ENCODE data around the gene LARGE1.

DNA sequence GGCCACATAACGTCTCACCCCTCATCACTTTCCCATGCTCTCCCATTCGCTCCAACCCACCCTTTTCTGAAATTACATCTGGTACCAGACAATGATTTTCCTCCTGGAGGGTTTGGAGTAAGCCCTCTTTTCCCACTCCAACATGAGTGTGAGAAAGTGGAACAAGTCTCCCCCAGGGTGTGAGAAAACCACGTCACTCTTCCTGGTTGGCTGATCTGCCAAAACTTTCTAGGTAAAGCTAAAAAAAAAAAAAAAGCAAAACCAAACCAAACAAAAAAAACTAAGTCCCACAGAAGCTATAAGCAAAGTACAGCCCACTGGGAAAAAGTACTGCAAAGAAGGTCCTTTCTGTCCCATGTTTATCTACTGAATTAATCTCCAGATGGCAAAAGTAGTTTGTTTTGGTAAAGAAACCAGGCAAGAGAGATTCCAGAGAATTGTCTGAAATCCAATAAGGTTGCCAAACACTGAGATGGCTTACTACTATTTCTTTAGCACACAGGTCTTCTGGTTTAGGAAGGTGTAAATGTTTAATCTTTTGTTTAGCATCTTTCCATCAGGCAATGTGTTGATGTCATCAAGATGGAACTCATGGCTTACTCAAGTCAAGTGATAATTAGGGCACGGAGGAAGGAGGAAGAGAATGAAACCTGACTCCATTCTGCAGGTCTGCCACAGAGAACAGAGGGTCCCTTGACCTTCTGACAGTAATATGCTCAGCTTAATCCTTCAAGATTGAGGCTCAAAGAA lies 395.6 kb downstream of the LARGE1 start:
- TF ChIP-seq, protein P1, sequence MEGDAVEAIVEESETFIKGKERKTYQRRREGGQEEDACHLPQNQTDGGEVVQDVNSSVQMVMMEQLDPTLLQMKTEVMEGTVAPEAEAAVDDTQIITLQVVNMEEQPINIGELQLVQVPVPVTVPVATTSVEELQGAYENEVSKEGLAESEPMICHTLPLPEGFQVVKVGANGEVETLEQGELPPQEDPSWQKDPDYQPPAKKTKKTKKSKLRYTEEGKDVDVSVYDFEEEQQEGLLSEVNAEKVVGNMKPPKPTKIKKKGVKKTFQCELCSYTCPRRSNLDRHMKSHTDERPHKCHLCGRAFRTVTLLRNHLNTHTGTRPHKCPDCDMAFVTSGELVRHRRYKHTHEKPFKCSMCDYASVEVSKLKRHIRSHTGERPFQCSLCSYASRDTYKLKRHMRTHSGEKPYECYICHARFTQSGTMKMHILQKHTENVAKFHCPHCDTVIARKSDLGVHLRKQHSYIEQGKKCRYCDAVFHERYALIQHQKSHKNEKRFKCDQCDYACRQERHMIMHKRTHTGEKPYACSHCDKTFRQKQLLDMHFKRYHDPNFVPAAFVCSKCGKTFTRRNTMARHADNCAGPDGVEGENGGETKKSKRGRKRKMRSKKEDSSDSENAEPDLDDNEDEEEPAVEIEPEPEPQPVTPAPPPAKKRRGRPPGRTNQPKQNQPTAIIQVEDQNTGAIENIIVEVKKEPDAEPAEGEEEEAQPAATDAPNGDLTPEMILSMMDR (IDR thresholded peaks at IDR 0.05): no peak
- no peak for TF ChIP-seq POLR2A (IDR thresholded peaks at IDR 0.05)
